HepG2 (cell line): ENCODE results near the gene DNALI1. TPM values are rescaled to one million over a fixed set of nuclear protein-coding genes. Genes with fewer than 3 reads are reported as not detected.

Source experiments
- ATAC-seq: fragments of 200-7000 bp; cut with Tn5 transposase; 3 replicates; pipeline ENCODE4 v1.9.1; 2020; ENCODE audit warnings: mild to moderate bottlenecking, moderate library complexity
- BruUV-seq: library from RNA; stranded (reverse); fragments of 400-500 nt; replicated peaks from 2 replicates; lab custom pipeline; 2021; lab: Mats Ljungman, UMichigan
- CTCF ChIA-PET: fragments of 300-600 bp; formaldehyde crosslinking; extraction: SDS; loops from one replicate; lab custom pipeline; 2021; ENCODE audit warnings: low total read pairs, inconsistent platforms, low intra/inter-chr PET ratio; lab: Yijun Ruan, JAX
- POLR2A ChIA-PET: fragments of 350-600 bp; sonication (Branson Sonifier 250); formaldehyde crosslinking; loops from one replicate; lab custom pipeline; 2020; ENCODE audit warnings: antibody characterized with exemption, inconsistent platforms; lab: Yijun Ruan, JAX
- DNase-seq: peaks from one replicate; pipeline ENCODE4 v3.0.0-alpha.2; 2015; ENCODE audit warnings: low spot score
- FAIRE-seq: peaks from 3 replicates; lab custom pipeline; 2011; peaks lifted over from hg19 to GRCh38; lab: Jason Lieb, UNC
- H2AFZ ChIP-seq: one replicate; pipeline ENCODE4 v1.6.1; 2011; ENCODE audit warnings: low read length, inconsistent platforms
- H3K27ac ChIP-seq: fragments of 300-600 bp; 3 replicates; pipeline ENCODE4 v1.8.0; 2011; ENCODE audit warnings: mixed run types, mild to moderate bottlenecking, mixed read lengths, low read length, inconsistent platforms; ENCODE audit not compliant: insufficient read depth; ENCODE audit errors: extremely low read length
- H3K27me3 ChIP-seq, 2 experiments: fragments of 200-600 bp in 1 of 2; 2 replicates in 1 of 2; 3 replicates in 1 of 2; pipeline versions ENCODE4 v1.6.0 to v1.8.0; 2011; ENCODE audit warnings: low read length in 2 of 2, mild to moderate bottlenecking in 2 of 2, moderate library complexity in 2 of 2, inconsistent platforms in 1 of 2; ENCODE audit not compliant: insufficient read depth in 2 of 2, control insufficient read depth in 1 of 2
- H3K36me3 ChIP-seq, 2 experiments: fragments of 200-600 bp in 1 of 2; replicated peaks in 1 of 2; 2 replicates in 1 of 2; 3 replicates in 1 of 2; pipeline versions ENCODE4 v1.5.1 to v1.8.0; 2011; ENCODE audit warnings: low read length in 2 of 2, inconsistent platforms in 1 of 2; ENCODE audit not compliant: insufficient read depth in 2 of 2, control insufficient read depth in 1 of 2
- H3K4me1 ChIP-seq: 2 replicates; pipeline ENCODE4 v1.5.1; 2012; ENCODE audit warnings: low read length, inconsistent platforms; ENCODE audit not compliant: insufficient read depth
- H3K4me2 ChIP-seq: 2 replicates; pipeline ENCODE4 v1.6.0; 2011; ENCODE audit warnings: low read depth, low read length, inconsistent platforms
- H3K4me3 ChIP-seq, 3 experiments: fragments of 200-600 bp in 1 of 3; sonication (generic), shearing (Covaris generic) in 1 of 3; replicated peaks in 1 of 3; 2 replicates each; pipeline ENCODE4 v1.5.1; 2011 to 2016; ENCODE audit warnings: low read length in 3 of 3, inconsistent platforms in 2 of 3, low read depth in 2 of 3, mild to moderate bottlenecking in 2 of 3, control low read depth in 1 of 3, mixed read lengths in 1 of 3; ENCODE audit not compliant: insufficient read depth in 1 of 3
- H3K79me2 ChIP-seq: one replicate; pipeline ENCODE4 v1.6.1; 2011; ENCODE audit warnings: low read length, inconsistent platforms; ENCODE audit not compliant: insufficient read depth
- H3K9ac ChIP-seq: 2 replicates; pipeline ENCODE4 v1.6.0; 2011; ENCODE audit warnings: mild to moderate bottlenecking, low read depth, low read length, inconsistent platforms; ENCODE audit not compliant: insufficient read depth
- H3K9me3 ChIP-seq: 2 replicates; pipeline ENCODE4 v1.5.1; 2012; ENCODE audit warnings: mild to moderate bottlenecking, low read length
- H4K20me1 ChIP-seq: 2 replicates; pipeline ENCODE4 v1.6.0; 2011; ENCODE audit warnings: inconsistent platforms, mild to moderate bottlenecking, low read length, moderate library complexity; ENCODE audit not compliant: insufficient read depth
- CEBPB ChIP-seq: IDR thresholded peaks from 2 replicates; pipeline ENCODE4 v1.6.1; 2011; ENCODE audit warnings: low read depth, low read length, improper control_type of control experiment, borderline replicate concordance
- KLF16 ChIP-seq, 2 experiments: sonication (generic) in 1 of 2; formaldehyde crosslinking in 1 of 2; IDR thresholded peaks; 2 replicates each; pipeline versions ENCODE4 v1.6.1 to v1.8.0; 2016 to 2023; ENCODE audit warnings: missing genetic modification reagents in 2 of 2, missing compliant biosample characterization in 1 of 2
- RFX5 ChIP-seq: IDR thresholded peaks from 2 replicates; pipeline ENCODE4 v1.6.1; 2011; ENCODE audit warnings: low read depth, low read length, improper control_type of control experiment
- ZNF468 ChIP-seq: sonication (generic); formaldehyde crosslinking; IDR thresholded peaks from 2 replicates; pipeline ENCODE4 v1.8.0; 2022; ENCODE audit warnings: mild to moderate bottlenecking, moderate library complexity, missing genetic modification reagents
- ZNF704 ChIP-seq: sonication (generic); formaldehyde crosslinking; IDR thresholded peaks from 2 replicates; pipeline ENCODE4 v1.8.1; 2023; ENCODE audit warnings: mild to moderate bottlenecking, inconsistent platforms, moderate library complexity, missing genetic modification reagents, borderline replicate concordance
- ZSCAN22 ChIP-seq: sonication (generic); formaldehyde crosslinking; IDR thresholded peaks from 2 replicates; pipeline ENCODE4 v1.4.0; 2020; ENCODE audit warnings: mild to moderate bottlenecking, missing genetic modification reagents
- WGBS: methylation state at CpG from one replicate; pipeline ENCODE4 v1.1.6; 2017; ENCODE audit warnings: low lambda C conversion rate; 5-methylcytosine and 5-hydroxymethylcytosine counted together
- in situ Hi-C: cut with HindIII; loops from 2 replicates; pipeline ENCODE4 v1.10.0; 2017; ENCODE audit warnings: low pct_unique_long_range_greater_than_20kb; ENCODE audit not compliant: extremely low pct_ligation_motif_present
- intact Hi-C: fragments of 100-400 bp; cut with micrococcal nuclease; formaldehyde crosslinking; loops from one replicate; pipeline ENCODE4 v1.10.0; 2022; ENCODE audit not compliant: unreplicated experiment
- polyA plus RNA-seq, 8 experiments: library from polyadenylated mRNA; depleted of rRNA in 3 of 8; stranded (reverse) in 7 of 8; unstranded in 1 of 8; fragments of >200 nt; fragmentation: Illumina TruSeq in 4 of 8; extraction: Trizol in 4 of 8; gene quantifications; 2 replicates each; pipeline versions ENCODE4 v1.2.1 to v1.2.3, GENCODE V29; 2011 to 2016; ENCODE audit warnings: low read depth in 4 of 8, missing spikeins in 1 of 8, mixed read lengths in 1 of 8; ENCODE audit not compliant: insufficient read depth in 1 of 8
- total RNA-seq, 5 experiments: library from RNA; depleted of rRNA; stranded (reverse); fragments of >200 nt; fragmentation: Illumina TruSeq; extraction: Trizol; gene quantifications; 2 replicates each; pipeline ENCODE4 v1.2.3, GENCODE V29; 2016; ENCODE audit warnings: low read depth in 1 of 5

Gene DNALI1
- total and polyA plus RNA-seq, 2 of the 13 experiments (the other 11 are each of a cell fraction or from before 2014, with no cell fraction given) = 0.42 to 0.70 TPM

GRCh38 chr1:37545019-37545418 is 11.7 kb upstream of the DNALI1 start:
- no peak overlapping the region for H3K9ac ChIP-seq
- H3K27me3 ChIP-seq = no peaks in the 10 kb centered on the region
- no peak overlapping the region for H3K4me2 ChIP-seq
- peaks cover 13 to 52% of the 10 kb centered on the region in 2 experiments; a peak in 4 of 5 replicates for H3K36me3 ChIP-seq
- in situ Hi-C loops (no loop called here), intact Hi-C loops (no loop called here)
- H2AFZ ChIP-seq = no peak overlapping the region
- POLR2A ChIA-PET = no interaction called here
- FAIRE-seq (no peak), ATAC-seq (no peak), DNase-seq (no peak)
- H3K4me3 ChIP-seq = no peak overlapping the region
- CTCF ChIA-PET = no interaction called here
- WGBS = 77% methylated on average over 3 of the region's 5 CpGs
- TF ChIP-seq CEBPB = peak; percentile 18; the same call in 1 of the 2 replicates
- no peak for TF ChIP-seq ZSCAN22 (CRISPR knock-in tag)
- peaks cover 4% of the 10 kb centered on the region for H3K79me2 ChIP-seq
- H3K9me3 ChIP-seq = no peaks in the 10 kb centered on the region
- no TSS peak for BruUV-seq
- no peak overlapping the region for H3K27ac ChIP-seq
- no peaks in the 10 kb centered on the region for H3K4me1 ChIP-seq
- no peaks in the 10 kb centered on the region for H4K20me1 ChIP-seq

GRCh38 chr1:37549341-37549740 is 7.4 kb upstream of the DNALI1 start:
- Histone ChIP-seq H3K27ac (no peak overlapping the region), H3K9me3 (no peaks in the 10 kb centered on the region)
- CTCF ChIA-PET = no interaction called here
- intact Hi-C loops = no loop called here
- TF ChIP-seq KLF16 (CRISPR knock-in tag; IDR thresholded peaks at IDR 0.05) (no peak), ZNF704 (CRISPR knock-in tag) (no peak), ZNF468 (CRISPR knock-in tag) (no peak), RFX5 (no peak)
- TF ChIP-seq, all 625 proteins: peak for 0
- BruUV-seq = no TSS peak
- Histone ChIP-seq H3K79me2 (peaks cover 34% of the 10 kb centered on the region), H3K36me3 (peaks cover 10 to 53% of the 10 kb centered on the region in 2 experiments; a peak in 4 of 5 replicates), H4K20me1 (no peaks in the 10 kb centered on the region; the same call in 1 of the 2 replicates), H2AFZ (no peak overlapping the region), H3K4me2 (no peak overlapping the region), H3K27me3 (no peaks in the 10 kb centered on the region; a peak in 1 of 5 replicates), H3K4me1 (peaks cover 19% of the 10 kb centered on the region), H3K9ac (no peak overlapping the region), H3K4me3 (no peak overlapping the region)
- ATAC-seq (no peak), FAIRE-seq (no peak), DNase-seq (no peak)
- POLR2A ChIA-PET = interaction anchor here (1.5 kb wide), 1 partner anchor 35 kb away, joined by 3 read pairs; the partner anchor contains the start of gene MEAF6
- WGBS = 94% methylated on average over 6 of the region's 6 CpGs
- in situ Hi-C loops = no loop called here
